GM18867 (cell line): ENCODE measurements around the gene TPK1.

Experiments used
- ATAC-seq: cut with Tn5 transposase; IDR thresholded peaks from one replicate; pipeline ENCODE4 v1.9.1; 2021; ENCODE audit warnings: mild to moderate bottlenecking, moderate library complexity; ENCODE audit not compliant: unreplicated experiment

The TPK1 gene

GRCh38 chr7:144545330-144545729, 290.5 kb downstream of the TPK1 start:
- ATAC-seq = no peak

- ATAC-seq = no peak
These were observed 301.0 kb downstream of the TPK1 start for GRCh38 chr7:144534655-144535395.

GRCh38 chr7:144534196-144534595, 301.7 kb downstream of the TPK1 start:
- ATAC-seq = no peak

GRCh38 chr7:144531181-144531580, 304.7 kb downstream of the TPK1 start:
- ATAC-seq = no peak

GRCh38 chr7:144529269-144529926, 306.5 kb downstream of the TPK1 start:
- peak; percentile 99 for ATAC-seq

GRCh38 chr7:144528536-144529045, 307.3 kb downstream of the TPK1 start:
- no peak for ATAC-seq

- no peak for ATAC-seq
These were observed 308.8 kb downstream of the TPK1 start for GRCh38 chr7:144527051-144527471.

GRCh38 chr7:144525956-144526355, 309.9 kb downstream of the TPK1 start:
- no peak for ATAC-seq

- no peak for ATAC-seq
These were observed 311.6 kb downstream of the TPK1 start for GRCh38 chr7:144524271-144524670.

- no peak for ATAC-seq
These were observed 312.2 kb downstream of the TPK1 start for GRCh38 chr7:144523621-144524020.

GRCh38 chr7:144519925-144520324, 315.9 kb downstream of the TPK1 start:
- ATAC-seq = no peak

GRCh38 chr7:144518360-144518759, 317.5 kb downstream of the TPK1 start:
- ATAC-seq = no peak

- no peak for ATAC-seq
These were observed 318.1 kb downstream of the TPK1 start for GRCh38 chr7:144517749-144518148.

- no peak for ATAC-seq
These were observed 318.9 kb downstream of the TPK1 start for GRCh38 chr7:144516729-144517525.

- ATAC-seq = peak; percentile 56
These were observed 322.5 kb downstream of the TPK1 start for GRCh38 chr7:144513334-144513733.

- no peak for ATAC-seq
These were observed 325.2 kb downstream of the TPK1 start for GRCh38 chr7:144510621-144511020.

- peak; percentile 98 for ATAC-seq
These were observed 327.2 kb downstream of the TPK1 start for GRCh38 chr7:144508702-144509101.

GRCh38 chr7:144503215-144503614, 332.6 kb downstream of the TPK1 start:
- no peak for ATAC-seq

- ATAC-seq = no peak
These were observed 335.6 kb downstream of the TPK1 start for GRCh38 chr7:144500225-144500624.

- no peak for ATAC-seq
These were observed 338.6 kb downstream of the TPK1 start for GRCh38 chr7:144497282-144497681.

- no peak for ATAC-seq
These were observed 341.5 kb downstream of the TPK1 start for GRCh38 chr7:144494355-144494754.
